ENCODE measurements around the gene OLA1.

Gene OLA1

GRCh38 chr2:174108579-174108978 lies 139.8 kb downstream of the OLA1 start:
- DNase-seq: no peak

- no peak for DNase-seq
Observed at GRCh38 chr2:174106736-174107135, 141.6 kb downstream of the OLA1 start.

GRCh38 chr2:174094542-174094941 lies 153.8 kb downstream of the OLA1 start:
- DNase-seq: no peak

GRCh38 chr2:174090476-174090875 lies 157.9 kb downstream of the OLA1 start:
- DNase-seq: no peak

GRCh38 chr2:174088706-174089460 lies 159.4 kb downstream of the OLA1 start:
- DNase-seq: no peak

- DNase-seq: no peak
Observed at GRCh38 chr2:174086708-174087107, 161.6 kb downstream of the OLA1 start.

GRCh38 chr2:174085781-174086180 lies 162.6 kb downstream of the OLA1 start:
- no peak for DNase-seq

- DNase-seq: no peak
Observed at GRCh38 chr2:174083843-174084458, 164.4 kb downstream of the OLA1 start.

- DNase-seq: no peak
Observed at GRCh38 chr2:174080672-174081121, 167.6 kb downstream of the OLA1 start.

- no peak for DNase-seq
Observed at GRCh38 chr2:174078275-174078674, 170.1 kb downstream of the OLA1 start.

GRCh38 chr2:174076975-174077374 lies 171.4 kb downstream of the OLA1 start:
- peak; percentile 25 for DNase-seq

GRCh38 chr2:174076040-174076439 lies 172.3 kb downstream of the OLA1 start:
- no peak for DNase-seq

GRCh38 chr2:174074831-174075230 lies 173.5 kb downstream of the OLA1 start:
- no peak for DNase-seq

GRCh38 chr2:174072857-174073256 lies 175.5 kb downstream of the OLA1 start:
- DNase-seq: no peak

GRCh38 chr2:174072069-174072468 lies 176.3 kb downstream of the OLA1 start:
- DNase-seq: no peak

GRCh38 chr2:174071321-174071720 lies 177.0 kb downstream of the OLA1 start:
- DNase-seq: no peak

- no peak for DNase-seq
Observed at GRCh38 chr2:174070281-174070680, 178.1 kb downstream of the OLA1 start.

GRCh38 chr2:174067815-174068214 lies 180.5 kb downstream of the OLA1 start:
- no peak for DNase-seq

- DNase-seq: no peak
Observed at GRCh38 chr2:174066871-174067270, 181.5 kb downstream of the OLA1 start.

- DNase-seq: no peak
Observed at GRCh38 chr2:174063492-174064092, 184.7 kb downstream of the OLA1 start.

GRCh38 chr2:174062934-174063333 lies 185.4 kb downstream of the OLA1 start:
- DNase-seq: no peak

- no peak for DNase-seq
Observed at GRCh38 chr2:174059884-174060244, 188.5 kb downstream of the OLA1 start.

GRCh38 chr2:174059178-174059883 lies 189.0 kb downstream of the OLA1 start:
- no peak for DNase-seq

- no peak for DNase-seq
Observed at GRCh38 chr2:174058456-174058855, 189.9 kb downstream of the OLA1 start.

Data from DMS153 (cell line).